Left ventricle myocardium inferior (tissue), 1 donor: ENCODE data around the gene PLCB3. TPM values are rescaled to one million over a fixed set of nuclear protein-coding genes. Genes with fewer than 3 reads are reported as not detected.
A peak's percentile ranks its signal among the peaks of the same experiment; 100 is the strongest.

Experiments
- DNase-seq: peaks from one replicate; pipeline ENCODE4 v3.0.0-alpha.2; 2020
- H3K27ac ChIP-seq: fragments of 200-600 bp; replicated peaks from 2 replicates; pipeline ENCODE4 v1.8.0; 2021
- H3K27me3 ChIP-seq: fragments of 200-600 bp; 2 replicates; pipeline ENCODE4 v1.8.0; 2021; ENCODE audit warnings: low read depth
- H3K36me3 ChIP-seq: fragments of 200-600 bp; 2 replicates; pipeline ENCODE4 v1.8.0; 2021
- H3K4me1 ChIP-seq: fragments of 200-600 bp; 2 replicates; pipeline ENCODE4 v1.8.0; 2021
- H3K4me3 ChIP-seq: fragments of 200-600 bp; 2 replicates; pipeline ENCODE4 v1.8.0; 2021; ENCODE audit warnings: mild to moderate bottlenecking, moderate library complexity
- H3K9me3 ChIP-seq: fragments of 200-600 bp; replicated peaks from 2 replicates; pipeline ENCODE4 v1.8.0; 2021
- intact Hi-C: fragments of 100-400 bp; cut with micrococcal nuclease; formaldehyde crosslinking; loops from one replicate; pipeline ENCODE4 v1.11.0; 2022
- total RNA-seq: library from RNA; stranded (reverse); fragmentation: NEBNext Ultra II Directional; extraction: Animal tissue kit (Norgen Biotek cat#: 25700); gene quantifications from one replicate; pipeline ENCODE4 v1.2.1, GENCODE V29; 2021
- TF ChIP-seq, protein P1 (sequence below): fragments of 200-600 bp; IDR thresholded peaks from 2 replicates; pipeline ENCODE4 v1.8.0; 2021; ENCODE audit warnings: antibody characterized with exemption, mild to moderate bottlenecking, borderline replicate concordance
- donor health status: DM: no; HTN: yes; CAD: no; lungs with severe emphysema.

Gene PLCB3
- total RNA-seq, 1 donor from 2014 or later, result 10.0 TPM

DNA sequence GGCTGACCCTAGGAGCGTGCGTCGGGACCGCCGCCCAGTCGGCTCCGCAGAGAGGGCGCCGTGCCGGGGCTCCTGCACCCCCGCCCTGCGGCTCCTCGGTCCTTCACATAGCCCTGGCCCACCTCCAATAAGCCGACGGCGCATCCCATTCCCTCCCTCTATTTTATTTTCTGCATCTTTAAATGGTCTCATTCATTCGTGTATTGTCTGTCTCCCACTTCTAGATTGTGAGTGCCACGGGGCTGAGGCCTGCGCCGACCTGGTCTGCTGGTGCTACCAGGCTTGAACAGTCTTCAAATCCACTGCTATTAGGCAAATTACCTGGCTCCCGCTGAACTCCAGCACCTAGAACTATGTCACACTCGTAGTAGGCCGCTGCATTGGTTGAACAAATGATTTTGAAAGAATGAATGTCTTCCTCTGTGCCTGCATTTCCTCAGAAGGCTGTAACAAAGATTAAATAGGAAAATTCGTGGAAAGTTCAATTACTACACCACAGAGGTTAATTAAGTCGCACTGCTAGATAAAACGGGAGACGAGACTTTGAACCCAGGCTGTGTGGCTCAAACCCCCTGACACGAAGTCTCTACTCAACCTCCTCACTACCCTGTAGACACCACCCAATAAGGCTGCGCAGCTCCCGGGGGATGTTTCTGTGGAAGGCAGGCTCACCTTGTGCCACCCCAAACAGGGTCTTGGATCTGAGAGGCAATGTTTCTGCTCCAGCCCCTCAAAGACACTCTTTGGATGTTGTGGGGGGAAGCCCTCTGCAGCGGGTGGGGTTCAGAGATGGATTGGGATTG is 3.4 kb upstream of the PLCB3 start:
- Histone ChIP-seq H3K36me3 (peaks cover 14% of the 10 kb centered on the region), H3K4me3 (peak overlapping the region; percentile 88), H3K27ac (peak overlapping the region; percentile 97), H3K4me1 (peaks cover 68% of the 10 kb centered on the region), H3K9me3 (no peaks in the 10 kb centered on the region), H3K27me3 (no peaks in the 10 kb centered on the region)
- intact Hi-C loops, result no loop called here
- no peak for DNase-seq
- TF ChIP-seq, protein P1, sequence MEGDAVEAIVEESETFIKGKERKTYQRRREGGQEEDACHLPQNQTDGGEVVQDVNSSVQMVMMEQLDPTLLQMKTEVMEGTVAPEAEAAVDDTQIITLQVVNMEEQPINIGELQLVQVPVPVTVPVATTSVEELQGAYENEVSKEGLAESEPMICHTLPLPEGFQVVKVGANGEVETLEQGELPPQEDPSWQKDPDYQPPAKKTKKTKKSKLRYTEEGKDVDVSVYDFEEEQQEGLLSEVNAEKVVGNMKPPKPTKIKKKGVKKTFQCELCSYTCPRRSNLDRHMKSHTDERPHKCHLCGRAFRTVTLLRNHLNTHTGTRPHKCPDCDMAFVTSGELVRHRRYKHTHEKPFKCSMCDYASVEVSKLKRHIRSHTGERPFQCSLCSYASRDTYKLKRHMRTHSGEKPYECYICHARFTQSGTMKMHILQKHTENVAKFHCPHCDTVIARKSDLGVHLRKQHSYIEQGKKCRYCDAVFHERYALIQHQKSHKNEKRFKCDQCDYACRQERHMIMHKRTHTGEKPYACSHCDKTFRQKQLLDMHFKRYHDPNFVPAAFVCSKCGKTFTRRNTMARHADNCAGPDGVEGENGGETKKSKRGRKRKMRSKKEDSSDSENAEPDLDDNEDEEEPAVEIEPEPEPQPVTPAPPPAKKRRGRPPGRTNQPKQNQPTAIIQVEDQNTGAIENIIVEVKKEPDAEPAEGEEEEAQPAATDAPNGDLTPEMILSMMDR, result no peak

DNA sequence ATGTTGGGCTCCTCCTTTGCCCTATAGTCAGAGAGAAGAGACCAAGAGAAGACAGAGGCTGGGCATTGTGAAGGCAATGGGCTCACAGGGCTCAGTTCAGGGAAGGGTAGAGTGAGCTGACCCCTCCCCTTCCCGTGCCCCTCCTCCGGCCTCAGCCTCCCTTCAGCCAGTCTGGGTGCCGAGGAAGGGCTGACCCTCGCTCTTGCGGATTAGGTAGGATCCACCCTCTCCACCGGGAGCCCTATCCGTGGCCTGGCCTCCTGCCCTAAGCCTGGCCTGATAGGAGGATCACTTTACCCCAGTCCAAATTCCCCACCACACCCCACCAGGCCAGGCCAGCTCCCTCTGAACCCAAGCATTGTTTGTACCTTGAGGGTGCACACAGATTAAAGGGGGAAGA is 2.8 kb upstream of the PLCB3 start:
- Histone ChIP-seq H3K27me3 (no peaks in the 10 kb centered on the region), H3K27ac (no peak overlapping the region), H3K4me1 (peaks cover 68% of the 10 kb centered on the region), H3K9me3 (no peaks in the 10 kb centered on the region), H3K4me3 (no peak overlapping the region), H3K36me3 (peaks cover 9% of the 10 kb centered on the region)
- no peak for DNase-seq
- intact Hi-C loops, result no loop called here
- TF ChIP-seq, protein P1, result no peak

DNA sequence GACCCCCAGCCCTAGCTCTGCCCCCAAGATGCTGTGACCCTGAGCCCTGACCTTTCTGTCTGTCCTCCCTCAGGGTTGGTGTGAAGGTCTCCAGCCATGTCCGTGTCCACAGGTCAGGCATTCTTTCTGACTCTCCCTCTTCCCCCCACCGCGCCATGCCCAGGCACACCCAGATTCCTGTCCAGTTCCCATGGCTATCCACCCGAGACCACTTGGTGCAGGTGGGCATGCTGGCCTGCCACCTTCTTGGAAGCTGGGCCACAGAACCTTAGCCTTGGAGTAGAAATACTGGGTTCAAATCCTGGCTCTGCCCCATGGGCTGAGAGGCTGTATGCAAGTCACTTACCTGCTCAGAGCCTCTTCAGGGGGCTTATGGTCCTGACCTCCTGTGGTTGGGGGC is 2.3 kb upstream of the PLCB3 start:
- intact Hi-C loops, result no loop called here
- Histone ChIP-seq H3K4me3 (no peak overlapping the region), H3K27me3 (no peaks in the 10 kb centered on the region), H3K27ac (no peak overlapping the region), H3K36me3 (peaks cover 5% of the 10 kb centered on the region), H3K4me1 (peaks cover 68% of the 10 kb centered on the region), H3K9me3 (no peaks in the 10 kb centered on the region)
- TF ChIP-seq, protein P1, result no peak
- no peak for DNase-seq

DNA sequence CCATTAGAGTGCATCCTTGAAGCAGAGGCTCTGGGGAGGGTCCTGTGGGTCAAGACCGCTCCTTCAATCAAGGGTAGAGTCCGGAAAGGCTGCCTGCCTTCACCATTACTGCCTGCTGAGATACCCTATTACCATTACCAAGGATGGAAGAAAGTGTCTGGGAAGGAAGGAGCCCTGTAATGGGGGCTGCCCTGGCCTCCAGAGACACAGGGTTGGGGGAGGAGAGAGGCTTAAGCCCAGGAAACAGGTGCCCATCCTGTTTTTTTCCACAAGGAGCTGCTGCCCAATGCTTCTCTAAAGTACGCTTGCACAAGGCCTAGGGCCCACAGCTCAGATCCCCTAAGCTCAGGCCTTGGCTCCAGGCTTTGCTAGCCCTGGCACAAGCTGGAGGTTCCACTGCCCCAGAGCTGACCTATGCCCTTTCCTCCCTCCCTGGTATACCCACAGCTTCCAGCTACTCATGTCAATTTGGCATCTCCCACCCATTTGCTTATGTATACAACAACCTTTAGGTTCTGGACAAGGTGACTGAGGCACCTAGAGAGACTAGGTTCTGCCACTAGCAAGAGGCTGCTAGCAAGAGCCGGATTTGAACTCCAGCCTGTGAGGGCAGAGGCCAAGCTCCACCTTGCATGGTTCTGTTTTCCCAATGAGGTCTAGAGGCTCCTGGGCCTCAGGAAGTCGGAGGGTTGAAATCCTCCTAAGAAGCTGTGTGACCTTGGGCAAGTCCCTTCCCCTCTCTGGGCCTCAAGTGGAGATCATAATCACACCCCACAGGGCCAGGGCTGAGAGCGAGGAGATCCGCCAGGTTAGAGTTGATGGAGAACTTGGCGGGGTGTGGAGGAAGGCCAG is 1.5 kb upstream of the PLCB3 start:
- DNase-seq, result no peak
- intact Hi-C loops, result no loop called here
- Histone ChIP-seq H3K4me3 (no peak overlapping the region), H3K9me3 (no peaks in the 10 kb centered on the region), H3K27me3 (no peaks in the 10 kb centered on the region), H3K4me1 (peaks cover 63% of the 10 kb centered on the region), H3K36me3 (peaks cover 5% of the 10 kb centered on the region), H3K27ac (no peak overlapping the region)
- TF ChIP-seq, protein P1, result no peak

DNA sequence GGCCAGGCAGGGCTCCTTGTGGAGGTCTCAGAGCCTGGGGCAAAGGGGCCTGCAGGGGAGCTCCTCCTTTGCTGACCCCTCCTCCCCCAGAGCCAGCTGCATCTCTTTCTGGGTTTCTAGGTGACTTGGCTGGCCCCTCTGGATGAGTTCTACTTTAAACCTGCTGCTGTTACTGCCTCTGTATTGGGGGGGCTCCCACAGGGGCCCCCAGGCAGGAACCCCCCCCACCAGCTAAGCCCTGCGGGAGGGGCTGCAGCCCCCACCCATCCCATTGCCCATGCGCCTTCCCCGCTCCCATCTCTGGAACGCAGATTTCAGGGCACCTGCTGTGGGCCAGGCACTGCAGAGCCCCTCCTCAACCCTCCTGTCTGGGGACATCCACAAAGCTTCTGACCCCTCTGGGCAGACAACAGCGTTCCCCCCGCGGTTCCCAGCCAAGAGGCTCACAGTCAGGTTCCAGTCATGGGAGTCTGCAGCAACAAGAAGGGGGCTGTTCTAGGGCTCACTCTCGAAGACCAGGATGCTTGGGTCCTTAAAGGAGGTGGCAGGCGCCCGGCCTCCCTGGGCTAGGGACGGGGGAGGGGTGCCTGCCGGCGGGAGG is 815 bp upstream of the PLCB3 start:
- peak overlapping the region; percentile 84 for H3K27ac ChIP-seq

More for the DNA sequence above, 815 bp upstream of the PLCB3 start:
- TF ChIP-seq, protein P1, result no peak
- Histone ChIP-seq H3K4me3 (peak overlapping the region; percentile 88), H3K9me3 (no peaks in the 10 kb centered on the region), H3K4me1 (peaks cover 56% of the 10 kb centered on the region), H3K27me3 (no peaks in the 10 kb centered on the region), H3K36me3 (peaks cover 12% of the 10 kb centered on the region)
- intact Hi-C loops, result no loop called here
- no peak for DNase-seq
